Testis (tissue), 2 donors: ENCODE results near the gene DNAJC13.

Experiments used
- POLR2A ChIP-seq: fragments of 450-650 bp; IDR thresholded peaks from one replicate; pipeline ENCODE4 v1.6.1; 2017; ENCODE audit warnings: antibody characterized with exemption, mild to moderate bottlenecking, moderate library complexity
- TF ChIP-seq, protein P1 (sequence below), 3 experiments: fragments of 450-650 bp in 2 of 3; fragments of 200-600 bp in 1 of 3; sonication (generic) in 1 of 3; IDR thresholded peaks; one replicate each; pipeline ENCODE4 v1.5.1; 2016 to 2019; ENCODE audit warnings: antibody characterized with exemption in 3 of 3, mild to moderate bottlenecking in 2 of 3, moderate library complexity in 1 of 3

DNA sequence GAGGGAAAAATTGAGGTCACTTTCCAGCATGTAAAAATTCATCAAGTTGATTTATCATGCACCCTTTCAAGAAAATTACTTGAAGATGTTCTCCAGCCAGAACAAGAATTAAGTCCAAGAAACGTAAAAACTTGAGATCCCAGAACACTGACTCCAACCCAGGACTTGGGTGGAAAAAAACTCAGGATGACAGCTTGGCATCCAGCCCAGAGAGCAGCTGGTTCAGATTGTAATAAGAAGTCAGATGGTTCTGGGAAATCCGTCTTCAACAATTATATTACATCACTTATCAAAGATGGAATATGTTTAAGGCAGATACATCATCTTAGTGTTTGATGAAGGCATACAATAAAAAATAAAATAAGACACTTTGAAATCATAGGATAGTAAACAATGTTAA is 23.0 kb upstream of the DNAJC13 start:
- TF ChIP-seq, protein P1, sequence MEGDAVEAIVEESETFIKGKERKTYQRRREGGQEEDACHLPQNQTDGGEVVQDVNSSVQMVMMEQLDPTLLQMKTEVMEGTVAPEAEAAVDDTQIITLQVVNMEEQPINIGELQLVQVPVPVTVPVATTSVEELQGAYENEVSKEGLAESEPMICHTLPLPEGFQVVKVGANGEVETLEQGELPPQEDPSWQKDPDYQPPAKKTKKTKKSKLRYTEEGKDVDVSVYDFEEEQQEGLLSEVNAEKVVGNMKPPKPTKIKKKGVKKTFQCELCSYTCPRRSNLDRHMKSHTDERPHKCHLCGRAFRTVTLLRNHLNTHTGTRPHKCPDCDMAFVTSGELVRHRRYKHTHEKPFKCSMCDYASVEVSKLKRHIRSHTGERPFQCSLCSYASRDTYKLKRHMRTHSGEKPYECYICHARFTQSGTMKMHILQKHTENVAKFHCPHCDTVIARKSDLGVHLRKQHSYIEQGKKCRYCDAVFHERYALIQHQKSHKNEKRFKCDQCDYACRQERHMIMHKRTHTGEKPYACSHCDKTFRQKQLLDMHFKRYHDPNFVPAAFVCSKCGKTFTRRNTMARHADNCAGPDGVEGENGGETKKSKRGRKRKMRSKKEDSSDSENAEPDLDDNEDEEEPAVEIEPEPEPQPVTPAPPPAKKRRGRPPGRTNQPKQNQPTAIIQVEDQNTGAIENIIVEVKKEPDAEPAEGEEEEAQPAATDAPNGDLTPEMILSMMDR (IDR thresholded peaks at IDR 0.05) = no peak
- no peak for TF ChIP-seq POLR2A
